Brain microvascular endothelial cell (primary cell): Measurements from ENCODE around the gene RCOR1.

Experiments used
- DNase-seq: peaks from one replicate; pipeline ENCODE4 v3.0.0-alpha.2; 2020
- H3K27ac ChIP-seq: fragments of 250-450 bp; sonication (Bioruptor Pico); 2 replicates; pipeline ENCODE4 v1.5.1; 2020; ENCODE audit warnings: mild to moderate bottlenecking, moderate library complexity
- H3K27me3 ChIP-seq: fragments of 250-450 bp; sonication (Bioruptor Pico); replicated peaks from 2 replicates; pipeline ENCODE4 v1.5.1; 2020; ENCODE audit warnings: mild to moderate bottlenecking
- H3K36me3 ChIP-seq: fragments of 250-450 bp; sonication (Bioruptor Pico); replicated peaks from 2 replicates; pipeline ENCODE4 v1.5.1; 2020; ENCODE audit warnings: mild to moderate bottlenecking
- H3K4me3 ChIP-seq: 2 replicates; pipeline ENCODE4 v1.5.1; 2011; ENCODE audit warnings: low read depth, mild to moderate bottlenecking, control low read depth, low read length, moderate library complexity
- in situ Hi-C: cut with HindIII; loops from 2 replicates; pipeline ENCODE4 v1.10.0; 2017; ENCODE audit warnings: low sequenced_read_pairs, low pct_ligation_motif_present
- TF ChIP-seq, protein P1 (sequence below): IDR thresholded peaks from 2 replicates; pipeline ENCODE4 v1.5.1; 2011; ENCODE audit warnings: low read depth, mild to moderate bottlenecking, moderate library complexity, low read length, control low read depth, inconsistent platforms; ENCODE audit errors: missing control alignments

RCOR1 gene

DNA sequence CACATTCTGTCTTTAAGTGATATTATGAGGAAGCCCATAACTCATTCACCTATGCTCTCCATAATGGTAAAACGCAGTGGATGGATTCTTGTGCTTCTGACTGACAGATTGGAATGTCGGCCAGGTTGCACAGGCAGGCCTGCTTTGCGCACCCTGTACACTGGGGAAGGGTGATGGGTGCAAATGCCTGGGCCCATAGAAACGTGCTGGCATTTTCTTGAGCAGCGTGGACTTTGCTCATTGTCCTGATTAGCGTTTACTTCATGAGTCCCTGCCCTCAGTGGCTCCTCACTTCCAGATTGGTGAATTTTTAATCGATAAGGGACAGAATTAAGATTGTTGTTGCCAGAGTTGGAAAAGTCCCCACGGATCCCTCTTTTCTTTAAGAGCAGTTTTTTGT, 103.9 kb downstream of the RCOR1 start:
- H3K27ac ChIP-seq, result no peak overlapping the region
- TF ChIP-seq, protein P1, sequence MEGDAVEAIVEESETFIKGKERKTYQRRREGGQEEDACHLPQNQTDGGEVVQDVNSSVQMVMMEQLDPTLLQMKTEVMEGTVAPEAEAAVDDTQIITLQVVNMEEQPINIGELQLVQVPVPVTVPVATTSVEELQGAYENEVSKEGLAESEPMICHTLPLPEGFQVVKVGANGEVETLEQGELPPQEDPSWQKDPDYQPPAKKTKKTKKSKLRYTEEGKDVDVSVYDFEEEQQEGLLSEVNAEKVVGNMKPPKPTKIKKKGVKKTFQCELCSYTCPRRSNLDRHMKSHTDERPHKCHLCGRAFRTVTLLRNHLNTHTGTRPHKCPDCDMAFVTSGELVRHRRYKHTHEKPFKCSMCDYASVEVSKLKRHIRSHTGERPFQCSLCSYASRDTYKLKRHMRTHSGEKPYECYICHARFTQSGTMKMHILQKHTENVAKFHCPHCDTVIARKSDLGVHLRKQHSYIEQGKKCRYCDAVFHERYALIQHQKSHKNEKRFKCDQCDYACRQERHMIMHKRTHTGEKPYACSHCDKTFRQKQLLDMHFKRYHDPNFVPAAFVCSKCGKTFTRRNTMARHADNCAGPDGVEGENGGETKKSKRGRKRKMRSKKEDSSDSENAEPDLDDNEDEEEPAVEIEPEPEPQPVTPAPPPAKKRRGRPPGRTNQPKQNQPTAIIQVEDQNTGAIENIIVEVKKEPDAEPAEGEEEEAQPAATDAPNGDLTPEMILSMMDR, result no peak
- H3K4me3 ChIP-seq, result no peak overlapping the region
- H3K27me3 ChIP-seq, result no peaks in the 10 kb centered on the region
- H3K36me3 ChIP-seq, result no peaks in the 10 kb centered on the region
- DNase-seq, result no peak
- in situ Hi-C loops, result no loop called here

DNA sequence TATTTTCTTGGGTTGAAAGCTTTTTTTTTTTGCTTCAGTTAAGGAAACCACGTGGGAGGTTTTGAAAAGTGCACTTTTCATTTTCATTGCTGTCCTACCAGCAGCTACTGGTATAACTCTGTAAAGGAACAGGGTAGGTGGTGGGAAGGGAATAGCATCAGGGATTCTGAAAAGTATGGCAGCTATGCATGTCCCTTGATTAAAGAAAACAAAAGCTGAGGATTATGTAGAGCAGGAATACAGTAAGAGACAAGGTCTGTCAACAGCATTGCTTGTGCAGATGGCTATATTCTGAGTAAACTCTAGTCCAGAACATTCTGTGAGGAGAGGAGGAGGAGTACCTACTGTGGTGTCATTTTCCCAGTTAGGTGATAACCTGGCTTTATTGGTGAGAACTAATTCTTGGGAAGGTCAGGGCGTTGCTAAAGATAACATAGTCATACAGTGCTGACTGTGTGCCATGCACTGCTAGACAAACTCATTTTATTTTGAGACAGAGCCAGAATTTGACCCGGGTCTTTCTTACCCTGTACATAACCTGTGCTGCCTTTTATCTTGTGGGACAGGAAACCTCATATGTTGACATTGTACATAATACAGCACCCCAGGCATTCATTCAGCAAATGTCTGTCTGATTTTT, 104.5 kb downstream of the RCOR1 start:
- H3K36me3 ChIP-seq, result no peaks in the 10 kb centered on the region
- no peaks in the 10 kb centered on the region for H3K27me3 ChIP-seq
- DNase-seq, result no peak
- no peak overlapping the region for H3K27ac ChIP-seq
- no peak overlapping the region for H3K4me3 ChIP-seq
- in situ Hi-C loops, result no loop called here
- TF ChIP-seq, protein P1, result no peak

DNA sequence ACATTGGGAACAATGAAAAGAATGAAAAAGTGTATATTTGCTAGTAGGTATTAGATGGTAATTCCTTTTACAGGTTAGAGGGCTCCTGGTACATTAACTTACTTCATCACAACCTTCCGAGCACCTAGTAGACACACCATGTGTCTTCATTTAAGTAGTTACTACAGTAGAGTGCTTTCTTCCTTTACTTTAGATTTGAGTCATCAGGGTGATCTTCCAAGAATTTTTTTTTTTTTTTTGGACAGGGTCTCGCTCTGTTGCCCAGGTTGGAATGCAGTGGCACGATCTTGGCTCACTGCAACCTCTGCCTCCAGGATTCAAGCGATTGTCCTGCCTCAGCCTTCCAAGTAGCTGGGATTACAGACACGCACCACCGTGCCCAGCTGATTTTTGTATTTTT, 105.1 kb downstream of the RCOR1 start:
- in situ Hi-C loops, result no loop called here
- H3K4me3 ChIP-seq, result no peak overlapping the region
- H3K36me3 ChIP-seq, result no peaks in the 10 kb centered on the region
- TF ChIP-seq, protein P1, result no peak
- H3K27me3 ChIP-seq, result no peaks in the 10 kb centered on the region
- no peak for DNase-seq
- no peak overlapping the region for H3K27ac ChIP-seq

DNA sequence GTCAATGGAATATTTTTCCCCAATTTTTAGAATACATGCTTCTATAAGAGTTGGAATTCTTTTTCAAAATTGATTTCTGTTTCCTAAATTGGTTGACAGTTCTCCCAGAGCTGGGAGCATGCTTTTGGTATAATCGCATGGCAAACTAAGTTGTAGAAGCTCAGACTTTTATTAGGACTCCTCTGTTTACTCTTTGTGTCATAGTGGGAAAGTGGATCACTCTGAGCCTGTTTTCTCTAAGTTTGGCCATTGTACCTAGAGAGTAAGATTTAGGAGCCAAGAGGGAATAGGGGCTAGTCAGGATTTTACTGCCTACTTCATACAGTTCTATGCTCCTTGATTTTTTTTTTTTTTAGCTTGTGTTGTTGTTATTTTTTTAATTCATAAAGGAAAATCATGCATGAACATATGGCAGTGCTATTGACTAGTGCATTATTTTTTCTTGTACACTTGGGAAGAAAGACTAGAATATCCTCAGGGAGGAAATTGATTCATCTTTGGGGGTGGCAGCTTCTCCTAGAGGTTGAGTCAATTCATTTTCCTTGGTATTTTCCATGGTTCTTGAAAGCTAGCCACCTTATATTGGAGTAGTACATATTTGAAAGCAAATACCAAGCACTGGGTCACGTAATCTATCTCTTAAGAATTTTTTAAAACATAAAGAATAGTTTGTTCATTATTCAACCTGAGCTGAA, 107.1 kb downstream of the RCOR1 start:
- DNase-seq, result no peak
- TF ChIP-seq, protein P1, result no peak
- in situ Hi-C loops, result no loop called here
- no peak overlapping the region for H3K27ac ChIP-seq
- no peak overlapping the region for H3K4me3 ChIP-seq
- H3K36me3 ChIP-seq, result no peaks in the 10 kb centered on the region
- no peaks in the 10 kb centered on the region for H3K27me3 ChIP-seq

DNA sequence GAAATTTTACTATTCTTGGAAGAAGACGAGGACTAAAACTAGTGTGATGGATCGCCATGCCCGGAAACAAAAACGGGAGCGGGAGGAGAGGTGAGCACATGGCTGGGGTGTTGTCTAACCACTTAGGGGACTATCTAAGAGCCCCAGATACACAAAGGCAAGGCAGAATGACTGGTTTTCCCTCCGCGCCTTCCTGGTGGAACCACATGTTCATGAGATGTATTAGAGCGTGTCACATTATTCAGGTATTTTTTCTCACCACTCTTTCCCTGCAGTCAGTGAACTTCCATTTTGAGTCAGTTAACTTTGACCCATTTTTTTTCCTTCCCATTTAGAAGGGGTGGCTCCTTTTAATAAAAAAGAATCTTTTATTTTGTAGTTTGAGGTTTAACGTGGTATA, 116.0 kb downstream of the RCOR1 start:
- H3K36me3 ChIP-seq, result peaks cover 7% of the 10 kb centered on the region
- H3K27me3 ChIP-seq, result no peaks in the 10 kb centered on the region
- no peak overlapping the region for H3K27ac ChIP-seq
- in situ Hi-C loops, result no loop called here
- TF ChIP-seq, protein P1, result no peak
- no peak overlapping the region for H3K4me3 ChIP-seq
- no peak for DNase-seq
